ENCODE measurements around the gene HSD11B1L.
"Not testable (repeated sequence)": the region's sequence is repeated elsewhere in the genome, so short reads cannot be mapped to it uniquely, and the experiment has no call there.

HSD11B1L gene

GRCh38 chr19:5711025-5711424, 30.2 kb downstream of the HSD11B1L start:
- H3K4me3 Mint-ChIP-seq: no peak overlapping the region
- no peak overlapping the region for H3K27ac Mint-ChIP-seq
- H3K36me3 Mint-ChIP-seq: peaks cover 31% of the 10 kb centered on the region
- no peaks in the 10 kb centered on the region for H3K27me3 Mint-ChIP-seq
- no peaks in the 10 kb centered on the region for H3K9me3 Mint-ChIP-seq
- CTCF ChIA-PET: interaction anchor here (4.4 kb wide), 1 partner anchor 20 kb away, joined by 19 read pairs; the partner anchor contains the start of gene RPL36
- H3K4me1 Mint-ChIP-seq: peaks cover 3% of the 10 kb centered on the region
- DNase-seq: no peak

- no peak for DNase-seq
- Mint-ChIP-seq H3K36me3 (peaks cover 26% of the 10 kb centered on the region), H3K27me3 (no peaks in the 10 kb centered on the region), H3K9me3 (no peaks in the 10 kb centered on the region), H3K4me1 (peaks cover 6% of the 10 kb centered on the region), H3K27ac (no peak overlapping the region), H3K4me3 (no peak overlapping the region)
- CTCF ChIA-PET: interaction anchor here (4.4 kb wide), 1 partner anchor 21 kb away, joined by 19 read pairs; the partner anchor contains the start of gene RPL36
Measured at GRCh38 chr19:5711713-5712161, 30.9 kb downstream of the HSD11B1L start.

- no peaks in the 10 kb centered on the region for H3K27me3 Mint-ChIP-seq
- CTCF ChIA-PET: interaction anchor here (1.6 to 4.4 kb wide), 2 partner anchors 23 to 26 kb away, joined by 4 to 19 read pairs; partner anchors contain the start of gene RPL36
- H3K36me3 Mint-ChIP-seq: peaks cover 25% of the 10 kb centered on the region
- H3K9me3 Mint-ChIP-seq: no peaks in the 10 kb centered on the region
- no peak for DNase-seq
- no peak overlapping the region for H3K4me3 Mint-ChIP-seq
- H3K4me1 Mint-ChIP-seq: peaks cover 19% of the 10 kb centered on the region
- no peak overlapping the region for H3K27ac Mint-ChIP-seq
Measured at GRCh38 chr19:5713228-5713627, 32.4 kb downstream of the HSD11B1L start.

GRCh38 chr19:5714816-5715215, 34.0 kb downstream of the HSD11B1L start:
- H3K36me3 Mint-ChIP-seq: peaks cover 31% of the 10 kb centered on the region
- H3K27me3 Mint-ChIP-seq: no peaks in the 10 kb centered on the region
- no peaks in the 10 kb centered on the region for H3K9me3 Mint-ChIP-seq
- H3K4me1 Mint-ChIP-seq: peaks cover 30% of the 10 kb centered on the region
- H3K4me3 Mint-ChIP-seq: no peak overlapping the region
- no peak for DNase-seq
- CTCF ChIA-PET: interaction anchor here (0.6 to 1.6 kb wide), 2 partner anchors 28 to 1063 kb away, joined by 4 read pairs; no protein-coding TSS in a partner anchor
- H3K27ac Mint-ChIP-seq: no peak overlapping the region

- peaks cover 6% of the 10 kb centered on the region for H3K27me3 Mint-ChIP-seq
- peaks cover 37% of the 10 kb centered on the region for H3K4me1 Mint-ChIP-seq
- no peak for DNase-seq
- H3K36me3 Mint-ChIP-seq: peaks cover 23% of the 10 kb centered on the region
- peak overlapping the region; percentile 98 for H3K27ac Mint-ChIP-seq
- peak overlapping the region; percentile 93 for H3K4me3 Mint-ChIP-seq
- CTCF ChIA-PET: interaction anchor here (1.3 to 3.0 kb wide), 2 partner anchors 26 to 77 kb away, joined by 4 to 11 read pairs; no protein-coding TSS in a partner anchor
- H3K9me3 Mint-ChIP-seq: no peaks in the 10 kb centered on the region
Measured at GRCh38 chr19:5717215-5717935, 36.5 kb downstream of the HSD11B1L start.

- Mint-ChIP-seq H3K36me3 (peaks cover 21% of the 10 kb centered on the region), H3K27ac (peak overlapping the region; percentile 98), H3K9me3 (no peaks in the 10 kb centered on the region), H3K27me3 (peaks cover 6% of the 10 kb centered on the region), H3K4me3 (peak overlapping the region; percentile 93), H3K4me1 (peaks cover 37% of the 10 kb centered on the region)
- CTCF ChIA-PET: interaction anchor here (1.0 to 3.0 kb wide), 4 partner anchors 23 to 31 kb away, joined by 3 to 11 read pairs (median 6); partner anchors contain the start of gene RPL36
- no peak for DNase-seq
Measured at GRCh38 chr19:5718037-5718578, 37.3 kb downstream of the HSD11B1L start.

- CTCF ChIA-PET: interaction anchor here (1.0 to 3.0 kb wide), 4 partner anchors 24 to 31 kb away, joined by 3 to 11 read pairs (median 6); partner anchors contain the start of gene RPL36
- peaks cover 37% of the 10 kb centered on the region for H3K4me1 Mint-ChIP-seq
- H3K36me3 Mint-ChIP-seq: peaks cover 17% of the 10 kb centered on the region
Measured at GRCh38 chr19:5718579-5719273, 37.9 kb downstream of the HSD11B1L start.

GRCh38 chr19:5719274-5719960, 38.6 kb downstream of the HSD11B1L start:
- peak; percentile 60 for DNase-seq
- Mint-ChIP-seq H3K36me3 (peaks cover 13% of the 10 kb centered on the region), H3K9me3 (no peaks in the 10 kb centered on the region), H3K27me3 (peaks cover 6% of the 10 kb centered on the region), H3K27ac (peak overlapping the region; percentile 98), H3K4me1 (peaks cover 37% of the 10 kb centered on the region), H3K4me3 (peak overlapping the region; percentile 93)
- CTCF ChIA-PET: interaction anchor here (1.0 to 3.0 kb wide), 5 partner anchors 24 to 37 kb away, joined by 3 to 11 read pairs (median 4); partner anchors contain the start of gene RPL36

More at GRCh38 chr19:5718579-5719273, 37.9 kb downstream of the HSD11B1L start:
- DNase-seq: peak; percentile 62
- Mint-ChIP-seq H3K4me3 (peak overlapping the region; percentile 93), H3K27me3 (peaks cover 6% of the 10 kb centered on the region), H3K27ac (peak overlapping the region; percentile 98), H3K9me3 (no peaks in the 10 kb centered on the region)

- Mint-ChIP-seq H3K36me3 (peaks cover 13% of the 10 kb centered on the region), H3K4me3 (peak within 1 kb of the TSS; percentile 93), H3K27ac (peak within 1 kb of the TSS; percentile 98), H3K4me1 (peaks cover 37% of the 10 kb centered on the region), H3K27me3 (peaks cover 6% of the 10 kb centered on the region), H3K9me3 (no peaks in the 10 kb centered on the region)
- CTCF ChIA-PET: interaction anchor here (0.6 to 3.0 kb wide), 4 partner anchors 29 to 82 kb away, joined by 3 to 11 read pairs (median 8); partner anchors contain the start of gene RPL36
- peak; percentile 99 for DNase-seq
Measured at GRCh38 chr19:5719961-5720790, 39.3 kb downstream of the HSD11B1L start, which contains the start of the genes CATSPERD and LONP1. Gene CATSPERD (plus strand): TSS chr19:5720637. CDS start chr19:5720738, 101 bp downstream. Gene LONP1 (minus strand): TSS chr19:5720146. CDS start chr19:5720132, 14 bp downstream.

GRCh38 chr19:5727453-5728050, 46.7 kb downstream of the HSD11B1L start:
- Mint-ChIP-seq H3K27ac (no peak overlapping the region), H3K27me3 (peaks cover 17% of the 10 kb centered on the region)
- CTCF ChIA-PET: interaction anchor here (0.6 kb wide), 1 partner anchor 166 kb away, joined by 3 read pairs; no protein-coding TSS in a partner anchor

GRCh38 chr19:5733172-5733571, 52.3 kb downstream of the HSD11B1L start:
- peaks cover 22% of the 10 kb centered on the region for H3K27me3 Mint-ChIP-seq
- CTCF ChIA-PET: not testable (repeated sequence)

More at GRCh38 chr19:5727453-5728050, 46.7 kb downstream of the HSD11B1L start:
- H3K4me1 Mint-ChIP-seq: no peaks in the 10 kb centered on the region
- no peaks in the 10 kb centered on the region for H3K9me3 Mint-ChIP-seq
- no peak overlapping the region for H3K4me3 Mint-ChIP-seq
- DNase-seq: no peak
- H3K36me3 Mint-ChIP-seq: no peaks in the 10 kb centered on the region

More at GRCh38 chr19:5733172-5733571, 52.3 kb downstream of the HSD11B1L start:
- not testable (repeated sequence) for H3K4me1 Mint-ChIP-seq, DNase-seq, H3K4me3 Mint-ChIP-seq, H3K9me3 Mint-ChIP-seq, H3K36me3 Mint-ChIP-seq, H3K27ac Mint-ChIP-seq

All from activated naive CD4-positive, alpha-beta T cell treated with anti-CD3 and anti-CD28 coated beads, Interleukin-2, amount 10 ng/mL, durations not matched to agents 7 days and 5 days (primary cell).